SK-N-SH treated with all-trans-retinoic acid at 6 μM for 48 hours (cell line): ENCODE results near the gene TRABD2B.

Experiments used
- ATAC-seq: fragments of 200-7000 bp; cut with Tn5 transposase; 3 replicates; pipeline ENCODE4 v1.9.1; 2020; ENCODE audit warnings: mild to moderate bottlenecking, moderate library complexity
- ARNTL ChIP-seq: fragments of 450-650 bp; formaldehyde crosslinking; IDR thresholded peaks from 2 replicates; pipeline ENCODE4 v1.5.0; 2020; ENCODE audit warnings: low read depth, mild to moderate bottlenecking, moderate library complexity, borderline replicate concordance
- BACH2 ChIP-seq: fragments of 250-450 bp; sonication (Bioruptor Pico); IDR thresholded peaks from 2 replicates; pipeline ENCODE4 v1.9.0; 2021; ENCODE audit warnings: mild to moderate bottlenecking, borderline replicate concordance
- CREB5 ChIP-seq: fragments of 250-450 bp; sonication (Bioruptor Pico); IDR thresholded peaks from 2 replicates; pipeline ENCODE4 v1.5.1; 2020; ENCODE audit warnings: low read depth, mild to moderate bottlenecking, moderate library complexity
- CSRNP3 ChIP-seq: fragments of 250-450 bp; sonication (Bioruptor Pico); IDR thresholded peaks from 2 replicates; pipeline ENCODE4 v1.5.1; 2021; ENCODE audit warnings: mild to moderate bottlenecking, moderate library complexity
- ESRRG ChIP-seq: fragments of 250-450 bp; sonication (Bioruptor Pico); IDR thresholded peaks from 2 replicates; pipeline ENCODE4 v1.6.1; 2021; ENCODE audit warnings: mild to moderate bottlenecking
- ISL1 ChIP-seq: fragments of 250-450 bp; sonication (Bioruptor Pico); IDR thresholded peaks from 2 replicates; pipeline ENCODE4 v2.1.2; 2022; ENCODE audit warnings: mild to moderate bottlenecking, moderate library complexity
- OSR1 ChIP-seq: fragments of 250-450 bp; sonication (Bioruptor Pico); IDR thresholded peaks from 2 replicates; pipeline ENCODE4 v1.8.0; 2022; ENCODE audit warnings: moderate library complexity, mild to moderate bottlenecking, inconsistent platforms
- PATZ1 ChIP-seq: fragments of 250-450 bp; sonication (Bioruptor Pico); IDR thresholded peaks from 2 replicates; pipeline ENCODE4 v1.8.0; 2020; ENCODE audit warnings: mild to moderate bottlenecking, moderate library complexity, borderline replicate concordance
- POU6F1 ChIP-seq: fragments of 250-450 bp; sonication (Bioruptor Pico); IDR thresholded peaks from 2 replicates; pipeline ENCODE4 v1.8.0; 2021; ENCODE audit warnings: low read depth, mild to moderate bottlenecking, moderate library complexity, borderline replicate concordance
- PPARA ChIP-seq: fragments of 250-450 bp; sonication (Bioruptor Pico); IDR thresholded peaks from 2 replicates; pipeline ENCODE4 v1.5.0; 2020; ENCODE audit warnings: mild to moderate bottlenecking, borderline replicate concordance
- RARB ChIP-seq: fragments of 250-450 bp; sonication (Bioruptor Pico); IDR thresholded peaks from 2 replicates; pipeline ENCODE4 v1.8.0; 2021; ENCODE audit warnings: mild to moderate bottlenecking, moderate library complexity
- SNAI2 ChIP-seq: fragments of 250-450 bp; sonication (Bioruptor Pico); IDR thresholded peaks from 2 replicates; pipeline ENCODE4 v1.5.0; 2020; ENCODE audit warnings: mild to moderate bottlenecking, moderate library complexity
- TOX ChIP-seq: fragments of 250-450 bp; sonication (Bioruptor Pico); IDR thresholded peaks from 2 replicates; pipeline ENCODE4 v1.8.0; 2021; ENCODE audit warnings: mild to moderate bottlenecking, moderate library complexity, borderline replicate concordance
- TSHZ2 ChIP-seq: fragments of 250-450 bp; sonication (Bioruptor Pico); IDR thresholded peaks from 2 replicates; pipeline ENCODE4 v1.5.0; 2020; ENCODE audit warnings: mild to moderate bottlenecking, moderate library complexity
- ZC3H10 ChIP-seq: fragments of 250-450 bp; sonication (Bioruptor Pico); IDR thresholded peaks from 2 replicates; pipeline ENCODE4 v1.5.1; 2021; ENCODE audit warnings: mild to moderate bottlenecking, moderate library complexity
- ZFP3 ChIP-seq: fragments of 250-450 bp; sonication (Bioruptor Pico); IDR thresholded peaks from 2 replicates; pipeline ENCODE4 v1.5.0; 2020; ENCODE audit warnings: mild to moderate bottlenecking, moderate library complexity
- ZNF565 ChIP-seq: fragments of 450-650 bp; formaldehyde crosslinking; conservative IDR thresholded peaks from 2 replicates; pipeline ENCODE4 v1.5.0; 2020; ENCODE audit warnings: low read depth, mild to moderate bottlenecking, moderate library complexity
- ZNF70 ChIP-seq: fragments of 450-650 bp; formaldehyde crosslinking; IDR thresholded peaks from 2 replicates; pipeline ENCODE4 v1.5.0; 2020; ENCODE audit warnings: mild to moderate bottlenecking, moderate library complexity

Gene TRABD2B

GRCh38 chr1:47944561-47944960, 52.6 kb downstream of the TRABD2B start:
- no peak; the same call in 2 of the 3 replicates for ATAC-seq
- TF ChIP-seq CSRNP3 (CRISPR knock-in tag) (no peak), TSHZ2 (no peak), ZC3H10 (CRISPR knock-in tag) (no peak), SNAI2 (CRISPR knock-in tag) (no peak), ISL1 (no peak), RARB (CRISPR knock-in tag) (no peak), CREB5 (no peak), PATZ1 (CRISPR knock-in tag) (no peak), ZFP3 (no peak), ESRRG (CRISPR knock-in tag) (no peak), POU6F1 (CRISPR knock-in tag) (no peak)

GRCh38 chr1:47942240-47942629, 55.0 kb downstream of the TRABD2B start:
- no peak for TF ChIP-seq SNAI2 (CRISPR knock-in tag)
- TF ChIP-seq CREB5, result no peak
- TF ChIP-seq ZNF565, result no peak
- TF ChIP-seq TOX (CRISPR knock-in tag), result no peak
- no peak for TF ChIP-seq ZC3H10 (CRISPR knock-in tag)

GRCh38 chr1:47941609-47942239, 55.5 kb downstream of the TRABD2B start:
- no peak for TF ChIP-seq OSR1 (CRISPR knock-in tag)
- no peak for TF ChIP-seq CSRNP3 (CRISPR knock-in tag)
- no peak for TF ChIP-seq PATZ1 (CRISPR knock-in tag)
- TF ChIP-seq BACH2 (CRISPR knock-in tag), result no peak
- no peak for TF ChIP-seq RARB (CRISPR knock-in tag)
- no peak for TF ChIP-seq ZNF565
- TF ChIP-seq ESRRG (CRISPR knock-in tag), result no peak
- TF ChIP-seq PPARA (CRISPR knock-in tag), result no peak
- TF ChIP-seq ZC3H10 (CRISPR knock-in tag), result no peak
- TF ChIP-seq POU6F1 (CRISPR knock-in tag), result no peak
- TF ChIP-seq ISL1, result no peak
- TF ChIP-seq ZFP3, result no peak
- TF ChIP-seq ZNF70 (CRISPR knock-in tag), result no peak
- no peak for TF ChIP-seq TOX (CRISPR knock-in tag)
- TF ChIP-seq ARNTL (CRISPR knock-in tag), result no peak
- TF ChIP-seq SNAI2 (CRISPR knock-in tag), result no peak
- ATAC-seq, result no peak

More at GRCh38 chr1:47942240-47942629, 55.0 kb downstream of the TRABD2B start:
- no peak for ATAC-seq
